RWPE2 (cell line): ENCODE results near the gene FOXO3.

ENCODE experiments used
- ATAC-seq: fragments of 200-7000 bp; cut with Tn5 transposase; 3 replicates; pipeline ENCODE4 v1.9.1; 2021; ENCODE audit warnings: low read depth
- DNase-seq: peaks from one replicate; pipeline ENCODE4 v3.0.0-alpha.2; 2020; ENCODE audit warnings: low spot score
- H3K27ac ChIP-seq: fragments of 450-650 bp; 2 replicates; pipeline ENCODE4 v1.5.1; 2017; ENCODE audit warnings: mild to moderate bottlenecking; ENCODE audit not compliant: poor library complexity, severe bottlenecking
- H3K27me3 ChIP-seq: fragments of 250-450 bp; sonication (Bioruptor Pico); 2 replicates; pipeline ENCODE4 v1.5.1; 2021; ENCODE audit warnings: mild to moderate bottlenecking, moderate library complexity; ENCODE audit not compliant: insufficient read depth, poor library complexity, severe bottlenecking
- H3K36me3 ChIP-seq: fragments of 250-450 bp; sonication (Bioruptor Pico); 2 replicates; pipeline ENCODE4 v1.5.1; 2020; ENCODE audit warnings: low read depth, mild to moderate bottlenecking, moderate library complexity
- H3K4me1 ChIP-seq: fragments of 250-450 bp; sonication (Bioruptor Pico); 2 replicates; pipeline ENCODE4 v1.5.1; 2021; ENCODE audit warnings: mild to moderate bottlenecking, moderate library complexity; ENCODE audit not compliant: insufficient read depth, poor library complexity, severe bottlenecking
- H3K4me3 ChIP-seq: fragments of 250-450 bp; sonication (Bioruptor Pico); 2 replicates; pipeline ENCODE4 v1.5.1; 2021; ENCODE audit warnings: mild to moderate bottlenecking, moderate library complexity; ENCODE audit not compliant: severe bottlenecking
- H3K9me3 ChIP-seq: fragments of 250-450 bp; sonication (Bioruptor Pico); 2 replicates; pipeline ENCODE4 v1.5.1; 2021; ENCODE audit warnings: mild to moderate bottlenecking, moderate library complexity; ENCODE audit not compliant: severe bottlenecking
- TF ChIP-seq, protein P1 (sequence below): fragments of 450-650 bp; IDR thresholded peaks from one replicate; pipeline ENCODE4 v1.5.1; 2017; ENCODE audit warnings: mild to moderate bottlenecking, moderate library complexity; ENCODE audit not compliant: poor library complexity, severe bottlenecking

Gene FOXO3

DNA sequence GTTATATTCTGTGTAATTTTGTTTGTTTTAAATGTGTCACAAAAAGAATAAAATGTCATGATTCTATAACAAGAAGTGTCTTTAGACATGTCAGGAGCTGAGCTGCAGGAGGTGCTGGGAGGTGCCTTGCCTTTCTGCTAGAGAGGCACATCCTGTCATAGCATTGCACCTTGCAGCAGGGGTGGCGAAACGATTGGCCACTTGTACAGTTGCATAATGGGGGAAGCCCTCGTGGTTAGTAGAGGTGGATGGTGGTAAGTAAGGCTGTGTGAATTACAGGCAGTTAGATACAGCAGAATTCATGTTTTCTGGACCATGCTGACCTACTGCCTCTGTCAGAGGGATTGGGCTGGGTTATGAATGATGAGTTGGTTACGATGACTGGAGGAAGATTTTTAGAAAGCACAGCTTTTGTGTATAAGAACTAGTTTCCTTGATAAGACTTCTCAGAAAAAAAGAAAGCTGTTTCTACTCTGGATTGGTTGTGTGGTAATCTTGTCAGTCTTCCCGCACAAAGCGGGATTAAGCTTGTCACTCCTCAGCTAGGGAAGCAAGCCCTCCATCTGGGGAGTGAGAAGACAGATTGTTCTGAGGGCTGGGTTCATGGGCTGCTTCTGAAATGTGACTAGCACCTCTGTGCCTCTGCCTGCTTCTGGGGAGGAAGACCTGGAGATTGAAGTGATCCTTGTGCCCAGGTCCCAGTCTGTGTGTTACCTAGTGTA, 74.9 kb downstream of the FOXO3 start:
- Histone ChIP-seq H3K4me1 (peaks cover 10% of the 10 kb centered on the region), H3K27ac (no peak overlapping the region), H3K4me3 (no peak overlapping the region), H3K9me3 (no peaks in the 10 kb centered on the region), H3K27me3 (no peaks in the 10 kb centered on the region), H3K36me3 (0 out of 2 replicates have a peak, but pooled peaks cover 9% of the 10 kb centered on the region)
- TF ChIP-seq, protein P1, sequence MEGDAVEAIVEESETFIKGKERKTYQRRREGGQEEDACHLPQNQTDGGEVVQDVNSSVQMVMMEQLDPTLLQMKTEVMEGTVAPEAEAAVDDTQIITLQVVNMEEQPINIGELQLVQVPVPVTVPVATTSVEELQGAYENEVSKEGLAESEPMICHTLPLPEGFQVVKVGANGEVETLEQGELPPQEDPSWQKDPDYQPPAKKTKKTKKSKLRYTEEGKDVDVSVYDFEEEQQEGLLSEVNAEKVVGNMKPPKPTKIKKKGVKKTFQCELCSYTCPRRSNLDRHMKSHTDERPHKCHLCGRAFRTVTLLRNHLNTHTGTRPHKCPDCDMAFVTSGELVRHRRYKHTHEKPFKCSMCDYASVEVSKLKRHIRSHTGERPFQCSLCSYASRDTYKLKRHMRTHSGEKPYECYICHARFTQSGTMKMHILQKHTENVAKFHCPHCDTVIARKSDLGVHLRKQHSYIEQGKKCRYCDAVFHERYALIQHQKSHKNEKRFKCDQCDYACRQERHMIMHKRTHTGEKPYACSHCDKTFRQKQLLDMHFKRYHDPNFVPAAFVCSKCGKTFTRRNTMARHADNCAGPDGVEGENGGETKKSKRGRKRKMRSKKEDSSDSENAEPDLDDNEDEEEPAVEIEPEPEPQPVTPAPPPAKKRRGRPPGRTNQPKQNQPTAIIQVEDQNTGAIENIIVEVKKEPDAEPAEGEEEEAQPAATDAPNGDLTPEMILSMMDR, result no peak
- ATAC-seq (no peak), DNase-seq (no peak)

DNA sequence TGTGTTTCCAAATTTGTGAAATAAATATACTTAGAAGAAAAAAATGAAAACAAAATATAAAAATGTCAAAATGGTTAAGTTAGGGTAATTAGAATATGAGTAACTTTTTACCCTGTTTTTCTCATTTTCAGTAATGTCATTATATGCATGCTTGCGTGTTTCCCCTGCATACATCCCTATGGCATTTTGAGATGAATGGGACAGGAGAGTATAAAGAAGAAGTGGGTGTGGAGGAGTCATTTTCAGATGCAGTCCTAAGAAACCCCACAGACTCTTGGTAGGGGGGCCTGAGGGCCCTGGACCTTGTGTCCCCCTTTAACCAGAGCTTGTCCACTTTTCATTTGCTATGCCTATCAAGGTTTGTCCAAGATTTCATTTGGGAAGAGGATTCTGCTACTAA, 77.2 kb downstream of the FOXO3 start:
- no peak for DNase-seq
- Histone ChIP-seq H3K27ac (no peak overlapping the region), H3K27me3 (no peaks in the 10 kb centered on the region), H3K36me3 (0 out of 2 replicates have a peak, but pooled peaks cover 9% of the 10 kb centered on the region), H3K4me3 (no peak overlapping the region), H3K9me3 (no peaks in the 10 kb centered on the region), H3K4me1 (no peaks in the 10 kb centered on the region)
- TF ChIP-seq, protein P1, result no peak
- ATAC-seq, result no peak

DNA sequence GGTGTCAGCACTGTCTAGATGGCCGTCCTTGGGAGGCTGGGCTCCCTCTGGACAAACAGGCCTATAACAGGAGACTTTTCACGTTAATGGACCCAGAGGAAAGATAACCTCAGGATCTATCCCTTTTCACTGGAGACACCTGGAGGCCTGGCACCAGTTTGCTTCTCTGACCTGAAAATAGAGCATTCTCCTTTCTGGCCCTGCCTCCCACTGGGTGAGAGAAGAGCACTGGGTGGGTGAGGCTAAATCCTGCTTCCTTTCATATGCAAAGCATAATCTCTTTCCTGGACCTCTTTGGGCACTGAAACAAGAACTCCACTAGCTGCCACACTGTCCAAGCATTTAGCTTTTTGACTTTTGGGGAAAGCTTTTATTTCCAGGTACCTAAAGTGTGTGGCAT, 78.3 kb downstream of the FOXO3 start:
- no peak for ATAC-seq
- no peaks in the 10 kb centered on the region for H3K27me3 ChIP-seq

DNA sequence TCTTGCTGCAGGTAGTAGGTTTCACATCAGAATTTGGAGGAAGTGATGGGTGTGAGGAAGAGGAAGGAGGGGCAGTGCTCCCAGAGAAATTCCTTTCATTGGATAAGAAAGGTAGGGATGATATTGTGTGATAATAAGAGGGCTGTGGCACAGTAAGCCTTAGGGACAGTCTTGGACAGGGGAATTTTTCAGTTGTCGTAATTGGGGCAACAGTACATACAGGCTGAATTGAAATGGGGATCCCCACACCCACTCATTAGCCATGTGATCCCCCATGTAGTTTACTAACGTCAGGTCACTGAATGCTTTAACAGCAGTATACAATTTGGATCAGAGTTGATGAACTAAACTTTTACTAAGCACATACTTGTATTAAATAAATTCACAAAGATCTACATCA, 79.4 kb downstream of the FOXO3 start:
- no peak for DNase-seq
- no peak for ATAC-seq
- TF ChIP-seq, protein P1, result no peak

More for the DNA sequence above, 78.3 kb downstream of the FOXO3 start:
- H3K9me3 ChIP-seq, result no peaks in the 10 kb centered on the region
- DNase-seq, result no peak
- TF ChIP-seq, protein P1, result no peak
- no peak overlapping the region for H3K4me3 ChIP-seq
- H3K27ac ChIP-seq, result no peak overlapping the region
- 0 out of 2 replicates have a peak, but pooled peaks cover 9% of the 10 kb centered on the region for H3K36me3 ChIP-seq
- no peaks in the 10 kb centered on the region for H3K4me1 ChIP-seq

DNA sequence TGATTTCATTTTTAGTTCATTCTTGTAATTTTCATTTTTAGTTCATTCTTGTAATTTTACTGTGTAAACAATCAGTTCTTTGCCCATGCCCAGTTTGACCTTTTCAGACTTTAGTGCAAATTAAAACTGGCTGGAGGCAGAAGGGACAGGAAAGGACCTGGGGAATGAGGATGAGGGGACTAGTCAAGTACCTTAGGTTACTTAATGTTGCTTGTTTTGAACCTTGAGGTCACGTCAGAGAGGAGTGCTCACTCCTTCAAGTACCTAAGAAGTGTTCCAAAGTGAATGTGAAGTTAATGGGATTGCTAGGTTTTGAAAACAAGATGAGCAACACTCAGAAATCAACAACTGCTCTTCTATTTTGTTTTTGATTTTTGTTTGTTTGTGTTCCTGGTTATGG, 82.5 kb downstream of the FOXO3 start:
- H3K27me3 ChIP-seq, result no peaks in the 10 kb centered on the region
- no peaks in the 10 kb centered on the region for H3K9me3 ChIP-seq
- TF ChIP-seq, protein P1, result no peak
- peaks cover 6% of the 10 kb centered on the region for H3K4me1 ChIP-seq
- H3K4me3 ChIP-seq, result no peak overlapping the region
- no peak for DNase-seq
- ATAC-seq, result no peak
- peaks cover 12% of the 10 kb centered on the region; the same call in 1 of the 2 replicates for H3K36me3 ChIP-seq
- H3K27ac ChIP-seq, result no peak overlapping the region

More for the DNA sequence above, 79.4 kb downstream of the FOXO3 start:
- H3K4me3 ChIP-seq, result no peak overlapping the region
- H3K4me1 ChIP-seq, result no peaks in the 10 kb centered on the region
- no peaks in the 10 kb centered on the region for H3K27me3 ChIP-seq
- no peak overlapping the region for H3K27ac ChIP-seq
- H3K9me3 ChIP-seq, result no peaks in the 10 kb centered on the region
- H3K36me3 ChIP-seq, result peaks cover 15% of the 10 kb centered on the region; the same call in 1 of the 2 replicates
